ENCODE measurements around the gene TSKU.

The TSKU gene

GRCh38 chr11:76841923-76842452, 58.8 kb downstream of the TSKU start:
- TF ChIP-seq RAD21 (IDR thresholded peaks at IDR 0.05; ENCODE audit: low read depth), result no peak
- TF ChIP-seq TAF1 (IDR thresholded peaks at IDR 0.05; ENCODE audit: low read depth), result no peak
- TF ChIP-seq, protein P1, sequence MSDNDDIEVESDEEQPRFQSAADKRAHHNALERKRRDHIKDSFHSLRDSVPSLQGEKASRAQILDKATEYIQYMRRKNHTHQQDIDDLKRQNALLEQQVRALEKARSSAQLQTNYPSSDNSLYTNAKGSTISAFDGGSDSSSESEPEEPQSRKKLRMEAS (IDR thresholded peaks at IDR 0.05), result no peak
- no peak for TF ChIP-seq ZBTB7A (IDR thresholded peaks at IDR 0.05; ENCODE audit: low read depth)
- no peak for TF ChIP-seq CEBPB (IDR thresholded peaks at IDR 0.05)
- no peak for TF ChIP-seq NFIC (IDR thresholded peaks at IDR 0.05)
- no peak for TF ChIP-seq TEAD4 (IDR thresholded peaks at IDR 0.05)
- no peak for TF ChIP-seq CREB1 (IDR thresholded peaks at IDR 0.05; ENCODE audit: low read depth)
- no peak for TF ChIP-seq REST (IDR thresholded peaks at IDR 0.05; ENCODE audit: low read depth)
- no peak for TF ChIP-seq USF1 (IDR thresholded peaks at IDR 0.05)
- no peak for TF ChIP-seq EGR1 (IDR thresholded peaks at IDR 0.05)
- no peak for TF ChIP-seq FOXM1 (IDR thresholded peaks at IDR 0.05; ENCODE audit: borderline replicate concordance, low read depth)
- no peak for TF ChIP-seq YY1 (IDR thresholded peaks at IDR 0.05; ENCODE audit: low read depth)
- no peak for TF ChIP-seq EP300 (IDR thresholded peaks at IDR 0.05; ENCODE audit: borderline replicate concordance)
- no peak for TF ChIP-seq TCF12 (IDR thresholded peaks at IDR 0.05; ENCODE audit: low read depth)

DNA sequence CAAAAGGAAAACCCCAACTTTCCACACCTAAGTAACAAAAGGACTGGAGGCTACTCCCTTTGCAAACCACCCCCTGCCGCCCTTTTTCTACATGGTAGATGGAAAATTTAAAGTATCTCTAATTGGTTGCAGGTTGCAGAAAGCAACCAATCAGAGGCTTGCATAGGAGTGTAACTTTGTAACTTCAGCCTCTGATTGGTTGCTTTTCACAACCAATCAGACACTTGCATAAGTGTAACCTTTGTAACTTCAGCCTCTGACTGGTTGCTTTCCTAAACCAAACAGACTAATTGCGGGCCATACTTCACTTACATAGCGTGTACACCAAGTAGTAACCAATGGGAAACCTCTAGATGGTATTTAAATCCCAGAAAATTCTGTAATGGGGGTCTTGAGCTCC, 60.8 kb downstream of the TSKU start:
- no peak for TF ChIP-seq RAD21 (IDR thresholded peaks at IDR 0.05; ENCODE audit: low read depth)
- no peak for TF ChIP-seq ZBTB7A (IDR thresholded peaks at IDR 0.05; ENCODE audit: low read depth)
- TF ChIP-seq TAF1 (IDR thresholded peaks at IDR 0.05; ENCODE audit: low read depth), result no peak
- TF ChIP-seq FOXM1 (IDR thresholded peaks at IDR 0.05; ENCODE audit: borderline replicate concordance, low read depth), result no peak
- TF ChIP-seq USF1 (IDR thresholded peaks at IDR 0.05), result no peak
- TF ChIP-seq, protein P1 (IDR thresholded peaks at IDR 0.05), result no peak
- no peak for TF ChIP-seq EP300 (IDR thresholded peaks at IDR 0.05; ENCODE audit: borderline replicate concordance)
- TF ChIP-seq CEBPB (IDR thresholded peaks at IDR 0.05), result no peak
- no peak for TF ChIP-seq CREB1 (IDR thresholded peaks at IDR 0.05; ENCODE audit: low read depth)
- no peak for TF ChIP-seq EGR1 (IDR thresholded peaks at IDR 0.05)
- TF ChIP-seq TEAD4 (IDR thresholded peaks at IDR 0.05), result no peak
- TF ChIP-seq REST (IDR thresholded peaks at IDR 0.05; ENCODE audit: low read depth), result no peak
- TF ChIP-seq TCF12 (IDR thresholded peaks at IDR 0.05; ENCODE audit: low read depth), result no peak
- no peak for TF ChIP-seq YY1 (IDR thresholded peaks at IDR 0.05; ENCODE audit: low read depth)
- no peak for TF ChIP-seq NFIC (IDR thresholded peaks at IDR 0.05)

GRCh38 chr11:76844511-76844910, 61.4 kb downstream of the TSKU start:
- TF ChIP-seq TEAD4 (IDR thresholded peaks at IDR 0.05) (no peak), EGR1 (IDR thresholded peaks at IDR 0.05) (no peak), CREB1 (IDR thresholded peaks at IDR 0.05; ENCODE audit: low read depth) (no peak), TCF12 (IDR thresholded peaks at IDR 0.05; ENCODE audit: low read depth) (no peak), NFIC (IDR thresholded peaks at IDR 0.05) (no peak), YY1 (IDR thresholded peaks at IDR 0.05; ENCODE audit: low read depth) (no peak), TAF1 (IDR thresholded peaks at IDR 0.05; ENCODE audit: low read depth) (no peak), USF1 (IDR thresholded peaks at IDR 0.05) (no peak), FOXM1 (IDR thresholded peaks at IDR 0.05; ENCODE audit: borderline replicate concordance, low read depth) (no peak), REST (IDR thresholded peaks at IDR 0.05; ENCODE audit: low read depth) (no peak), CEBPB (IDR thresholded peaks at IDR 0.05) (no peak), EP300 (IDR thresholded peaks at IDR 0.05; ENCODE audit: borderline replicate concordance) (no peak), RAD21 (IDR thresholded peaks at IDR 0.05; ENCODE audit: low read depth) (no peak), ZBTB7A (IDR thresholded peaks at IDR 0.05; ENCODE audit: low read depth) (no peak)
- TF ChIP-seq, protein P1 (IDR thresholded peaks at IDR 0.05), result no peak
